Natural killer cell (primary cell): ENCODE data around the gene SLX9. TPM values are rescaled to one million over a fixed set of nuclear protein-coding genes. Genes with fewer than 3 reads are reported as not detected.
A peak's percentile ranks its signal among the peaks of the same experiment; 100 is the strongest.
"Not testable (repeated sequence)": the region's sequence is repeated elsewhere in the genome, so short reads cannot be mapped to it uniquely, and the experiment has no call there.

Experiments
- ATAC-seq, 3 donors: fragments of 150-1000 bp in 2 of 3; fragments of 200-7000 bp in 1 of 3; cut with Tn5 transposase; 1 replicate in 1 of 3; 2 replicates in 2 of 3; pipeline ENCODE4 v1.10.0; 2021; ENCODE audit warnings: mild to moderate bottlenecking in 2 of 3, moderate library complexity in 2 of 3
- DNase-seq, 2 donors: peaks; one replicate each; pipeline versions ENCODE4 v3.0.0 to v3.0.0-alpha.2; 2013 to 2021; ENCODE audit warnings: mixed read lengths in 1 of 2
- H3K27ac ChIP-seq: one replicate; pipeline ENCODE4 v1.5.1; 2013; ENCODE audit warnings: mild to moderate bottlenecking, low read length
- H3K27me3 ChIP-seq: one replicate; pipeline ENCODE4 v1.6.1; 2013; ENCODE audit warnings: low read length; ENCODE audit not compliant: control insufficient read depth, insufficient read depth
- H3K36me3 ChIP-seq: one replicate; pipeline ENCODE4 v1.6.1; 2013; ENCODE audit warnings: low read length; ENCODE audit not compliant: control insufficient read depth, insufficient read depth
- H3K4me1 ChIP-seq: one replicate; pipeline ENCODE4 v1.6.1; 2013; ENCODE audit warnings: low read length; ENCODE audit not compliant: control insufficient read depth, insufficient read depth
- H3K4me3 ChIP-seq: one replicate; pipeline ENCODE4 v1.5.1; 2013; ENCODE audit warnings: low read length
- H3K9me3 ChIP-seq: one replicate; pipeline ENCODE4 v1.6.1; 2013; ENCODE audit warnings: low read length; ENCODE audit not compliant: control insufficient read depth, insufficient read depth
- H3K27ac Mint-ChIP-seq, 2 donors: one replicate each; pipeline ENCODE4 v1.8.0; 2022; ENCODE audit warnings: mild to moderate bottlenecking in 2 of 2, mixed read lengths in 2 of 2, moderate library complexity in 1 of 2
- H3K27me3 Mint-ChIP-seq, 2 donors: one replicate each; pipeline ENCODE4 v1.8.0; 2022; ENCODE audit warnings: low read depth in 2 of 2, mixed read lengths in 2 of 2
- H3K36me3 Mint-ChIP-seq: one replicate; pipeline ENCODE4 v1.8.0; 2022; ENCODE audit warnings: mixed read lengths
- H3K4me1 Mint-ChIP-seq, 2 donors: one replicate each; pipeline ENCODE4 v1.8.0; 2022; ENCODE audit warnings: mixed read lengths in 2 of 2
- H3K4me3 Mint-ChIP-seq: one replicate; pipeline ENCODE4 v1.8.0; 2022; ENCODE audit warnings: mild to moderate bottlenecking, moderate library complexity, mixed read lengths
- H3K9me3 Mint-ChIP-seq, 2 donors: one replicate each; pipeline ENCODE4 v1.8.0; 2022; ENCODE audit warnings: mixed read lengths in 2 of 2
- CTCF ChIP-seq: fragments of 200-600 bp; IDR thresholded peaks from one replicate; pipeline ENCODE4 v1.8.0; 2022; ENCODE audit warnings: antibody characterized with exemption
- WGBS: methylation state at CpG from one replicate; pipeline ENCODE4 v1.1.7; 2013; ENCODE audit warnings: missing lambda C conversion rate; ENCODE audit not compliant: insufficient coverage; 5-methylcytosine and 5-hydroxymethylcytosine counted together
- intact Hi-C: fragments of 100-400 bp; cut with micrococcal nuclease; formaldehyde crosslinking; loops from one replicate; pipeline ENCODE4 v1.14.2; 2022
- total RNA-seq, 4 donors: library from RNA; stranded (reverse); fragments of 120-200 nt in 1 of 4; gene quantifications; one replicate each; pipeline versions ENCODE4 v1.2.3 to v1.2.4, GENCODE V29; 2013 to 2022

Gene SLX9
- total RNA-seq, 3 donors from 2014 or later (not counting 1 experiment from before 2014, with no cell fraction given): 12.8 to 22.9 (median 20.0) TPM

GRCh38 chr21:44975720-44976555 lies 36.1 kb downstream of the SLX9 start:
- H3K9me3 ChIP-seq: no peaks in the 10 kb centered on the region
- peak in 1 of 3 donors; percentile 21 for ATAC-seq
- no peak for DNase-seq
- peaks cover 5 to 6% of the 10 kb centered on the region in 2 donors for H3K4me1 Mint-ChIP-seq
- no peaks in the 10 kb centered on the region for H3K27me3 Mint-ChIP-seq
- no peak overlapping the region for H3K27ac Mint-ChIP-seq
- no peak overlapping the region for H3K27ac ChIP-seq
- intact Hi-C loops: no loop called here
- H3K4me3 Mint-ChIP-seq: no peak overlapping the region
- H3K36me3 Mint-ChIP-seq: no peaks in the 10 kb centered on the region
- no peaks in the 10 kb centered on the region for H3K27me3 ChIP-seq
- no peak overlapping the region for H3K4me3 ChIP-seq
- WGBS: 94% methylated on average over 42 of the region's 42 CpGs
- TF ChIP-seq CTCF: no peak
- H3K4me1 ChIP-seq: peaks cover 10% of the 10 kb centered on the region
- no peaks in the 10 kb centered on the region for H3K9me3 Mint-ChIP-seq
- H3K36me3 ChIP-seq: peaks cover 10% of the 10 kb centered on the region

DNA sequence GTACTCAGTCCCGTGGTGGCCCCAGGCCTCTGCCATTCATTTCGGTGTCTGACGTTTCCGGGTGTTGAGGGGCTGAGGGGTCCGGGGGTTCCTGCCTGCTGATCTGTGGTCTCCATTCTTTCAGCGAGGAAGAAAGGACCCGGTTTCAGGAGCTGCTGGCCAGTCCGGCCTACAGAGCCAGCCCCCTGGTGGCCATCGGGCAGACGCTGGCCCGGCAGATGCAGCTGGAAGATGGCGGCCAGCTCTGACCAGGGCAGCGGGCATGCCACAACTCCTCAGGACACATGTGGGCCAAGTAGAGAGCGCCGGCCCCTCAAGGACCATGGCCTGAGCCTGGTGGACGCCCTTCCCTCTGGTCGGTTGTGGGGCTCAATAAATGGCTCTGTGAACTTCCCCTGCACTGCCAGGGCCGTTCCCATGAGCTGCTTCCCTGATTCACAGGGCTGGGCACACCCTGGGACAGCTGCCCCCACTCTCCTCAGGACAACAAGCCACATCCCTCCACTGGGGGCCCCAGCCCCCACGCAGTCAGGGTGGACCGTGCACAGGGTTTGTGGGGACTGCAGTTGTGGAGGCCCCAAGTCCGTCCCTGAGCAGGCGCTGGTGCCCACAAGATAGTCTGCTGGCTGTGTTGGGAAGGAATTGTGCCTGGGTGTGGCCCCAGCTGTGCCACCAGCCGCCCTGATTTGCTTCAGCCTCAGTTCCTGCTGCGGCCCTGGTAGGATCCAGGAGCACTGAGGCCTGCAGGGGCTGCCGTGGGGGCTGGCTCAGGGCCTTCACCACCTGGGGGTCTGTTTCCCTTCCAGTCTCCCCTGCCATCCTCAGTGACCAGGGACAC lies 36.9 kb downstream of the SLX9 start:
- H3K4me1 Mint-ChIP-seq, intact Hi-C loops, H3K27me3 ChIP-seq: not testable (repeated sequence)

DNA sequence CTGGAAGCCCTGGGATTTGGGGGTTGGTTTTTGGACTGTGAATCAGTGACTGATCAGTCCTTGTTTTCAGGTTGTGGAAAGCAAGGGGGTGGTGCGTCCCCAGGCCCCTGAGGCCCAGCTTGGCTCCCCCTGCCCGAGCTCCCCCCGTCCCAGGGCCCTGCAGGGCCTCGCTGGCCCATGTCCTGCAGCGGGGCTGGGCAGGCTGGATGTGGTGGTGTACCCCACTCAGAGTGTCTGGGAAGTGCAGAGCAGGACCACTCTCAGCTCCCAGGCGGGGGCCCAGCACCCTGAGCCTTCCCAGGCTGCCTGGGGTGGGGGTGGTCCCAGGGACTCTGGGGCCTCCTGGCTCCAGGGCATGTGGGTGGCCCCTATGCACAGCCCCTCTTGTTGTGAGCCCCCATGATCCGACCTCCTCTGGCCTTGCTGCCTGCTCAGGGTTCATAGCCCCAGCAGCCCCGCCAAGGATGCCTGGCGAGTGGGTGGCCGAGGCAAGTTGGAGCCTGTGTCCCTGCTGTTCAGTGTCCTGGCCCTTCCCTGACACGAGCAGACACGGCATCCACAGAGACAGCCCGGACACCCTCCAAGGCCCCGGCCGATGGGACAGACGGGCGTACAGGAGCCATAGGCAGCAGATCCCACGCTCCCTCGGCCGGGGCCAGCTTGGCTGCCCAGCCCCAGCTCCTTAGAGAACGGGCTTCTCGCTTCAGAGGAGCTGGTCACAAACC lies 37.9 kb downstream of the SLX9 start:
- intact Hi-C loops: no loop called here
- no peak for DNase-seq
- H3K4me1 Mint-ChIP-seq: peaks cover 5 to 6% of the 10 kb centered on the region in 2 donors

More for the DNA sequence above, 36.9 kb downstream of the SLX9 start:
- H3K4me1 ChIP-seq, H3K9me3 ChIP-seq, H3K27ac ChIP-seq, H3K36me3 ChIP-seq, H3K27me3 Mint-ChIP-seq, ATAC-seq, H3K27ac Mint-ChIP-seq, H3K4me3 Mint-ChIP-seq, H3K36me3 Mint-ChIP-seq, DNase-seq, H3K9me3 Mint-ChIP-seq, H3K4me3 ChIP-seq: not testable (repeated sequence)
- WGBS: 95% methylated on average over 25 of the region's 25 CpGs

More for the DNA sequence above, 37.9 kb downstream of the SLX9 start:
- H3K27me3 Mint-ChIP-seq: no peaks in the 10 kb centered on the region
- Histone ChIP-seq H3K36me3 (peaks cover 10% of the 10 kb centered on the region), H3K27ac (no peak overlapping the region), H3K4me3 (no peak overlapping the region), H3K27me3 (no peaks in the 10 kb centered on the region), H3K9me3 (no peaks in the 10 kb centered on the region), H3K4me1 (peaks cover 2% of the 10 kb centered on the region)
- ATAC-seq: no peak
- H3K4me3 Mint-ChIP-seq: no peak overlapping the region
- H3K36me3 Mint-ChIP-seq: no peaks in the 10 kb centered on the region
- 96% methylated on average over 22 of the region's 22 CpGs for WGBS
- no peaks in the 10 kb centered on the region for H3K9me3 Mint-ChIP-seq
- TF ChIP-seq CTCF: no peak
- H3K27ac Mint-ChIP-seq: no peak overlapping the region
